A549 (cell line): ENCODE measurements around the gene UNC13A.

Experiments used
- CBX2 ChIP-seq: fragments of 200-600 bp; sonication (generic); IDR thresholded peaks from 2 replicates; pipeline ENCODE4 v1.6.1; 2016; ENCODE audit warnings: low read depth, mild to moderate bottlenecking, borderline replicate concordance
- HOXA7 ChIP-seq: fragments of 250-450 bp; sonication (Bioruptor Pico); IDR thresholded peaks from 2 replicates; pipeline ENCODE4 v1.5.0; 2020; ENCODE audit warnings: mild to moderate bottlenecking, moderate library complexity
- MAZ ChIP-seq: fragments of 150-350 bp; IDR thresholded peaks from 2 replicates; pipeline ENCODE4 v1.6.1; 2014; ENCODE audit warnings: antibody characterized with exemption, low read depth, low read length, borderline replicate concordance
- TF ChIP-seq, protein P1 (sequence below): fragments of >200 bp; sonication (Bioruptor Twin); formaldehyde crosslinking; IDR thresholded peaks from 3 replicates; pipeline ENCODE4 v1.5.1; 2016

DNA sequence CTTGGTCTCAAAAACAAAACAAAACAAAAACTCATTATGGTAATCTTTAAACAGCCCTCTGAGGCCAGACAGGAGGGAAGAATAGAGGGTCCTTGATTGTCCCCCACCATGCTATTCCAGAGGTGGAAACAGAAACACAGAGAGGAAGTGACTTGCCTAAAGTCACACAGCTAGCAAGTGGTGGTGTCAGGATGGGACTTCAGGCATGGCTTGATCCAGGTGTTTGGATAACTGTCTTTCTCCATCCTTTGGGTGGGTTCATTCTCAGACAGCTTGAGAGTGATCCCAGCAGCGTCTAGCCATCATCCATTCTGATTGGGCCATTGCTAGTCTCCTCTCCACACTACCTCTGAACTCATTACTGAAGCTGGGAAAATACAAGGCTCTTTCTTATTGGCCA, 120.2 kb downstream of the UNC13A start:
- TF ChIP-seq, protein P1, sequence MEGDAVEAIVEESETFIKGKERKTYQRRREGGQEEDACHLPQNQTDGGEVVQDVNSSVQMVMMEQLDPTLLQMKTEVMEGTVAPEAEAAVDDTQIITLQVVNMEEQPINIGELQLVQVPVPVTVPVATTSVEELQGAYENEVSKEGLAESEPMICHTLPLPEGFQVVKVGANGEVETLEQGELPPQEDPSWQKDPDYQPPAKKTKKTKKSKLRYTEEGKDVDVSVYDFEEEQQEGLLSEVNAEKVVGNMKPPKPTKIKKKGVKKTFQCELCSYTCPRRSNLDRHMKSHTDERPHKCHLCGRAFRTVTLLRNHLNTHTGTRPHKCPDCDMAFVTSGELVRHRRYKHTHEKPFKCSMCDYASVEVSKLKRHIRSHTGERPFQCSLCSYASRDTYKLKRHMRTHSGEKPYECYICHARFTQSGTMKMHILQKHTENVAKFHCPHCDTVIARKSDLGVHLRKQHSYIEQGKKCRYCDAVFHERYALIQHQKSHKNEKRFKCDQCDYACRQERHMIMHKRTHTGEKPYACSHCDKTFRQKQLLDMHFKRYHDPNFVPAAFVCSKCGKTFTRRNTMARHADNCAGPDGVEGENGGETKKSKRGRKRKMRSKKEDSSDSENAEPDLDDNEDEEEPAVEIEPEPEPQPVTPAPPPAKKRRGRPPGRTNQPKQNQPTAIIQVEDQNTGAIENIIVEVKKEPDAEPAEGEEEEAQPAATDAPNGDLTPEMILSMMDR: no peak
- TF ChIP-seq CBX2 (no peak), MAZ (no peak), HOXA7 (CRISPR knock-in tag) (no peak)
